ENCODE measurements around the gene RTN4RL2.

- TF ChIP-seq ZNF121 (CRISPR knock-in tag; IDR thresholded peaks at IDR 0.05) (no peak), FOXP1 (CRISPR knock-in tag; IDR thresholded peaks at IDR 0.05; ENCODE audit: borderline replicate concordance) (no peak), JUN (CRISPR knock-in tag; IDR thresholded peaks at IDR 0.05) (no peak), MAX (CRISPR knock-in tag; IDR thresholded peaks at IDR 0.05) (no peak), ATF2 (CRISPR knock-in tag; IDR thresholded peaks at IDR 0.05; ENCODE audit: borderline replicate concordance, low read depth) (no peak), ZNF416 (CRISPR knock-in tag; IDR thresholded peaks at IDR 0.05) (no peak), CDX4 (CRISPR knock-in tag; IDR thresholded peaks at IDR 0.05; ENCODE audit: borderline replicate concordance) (no peak)
- TF ChIP-seq, protein P1, sequence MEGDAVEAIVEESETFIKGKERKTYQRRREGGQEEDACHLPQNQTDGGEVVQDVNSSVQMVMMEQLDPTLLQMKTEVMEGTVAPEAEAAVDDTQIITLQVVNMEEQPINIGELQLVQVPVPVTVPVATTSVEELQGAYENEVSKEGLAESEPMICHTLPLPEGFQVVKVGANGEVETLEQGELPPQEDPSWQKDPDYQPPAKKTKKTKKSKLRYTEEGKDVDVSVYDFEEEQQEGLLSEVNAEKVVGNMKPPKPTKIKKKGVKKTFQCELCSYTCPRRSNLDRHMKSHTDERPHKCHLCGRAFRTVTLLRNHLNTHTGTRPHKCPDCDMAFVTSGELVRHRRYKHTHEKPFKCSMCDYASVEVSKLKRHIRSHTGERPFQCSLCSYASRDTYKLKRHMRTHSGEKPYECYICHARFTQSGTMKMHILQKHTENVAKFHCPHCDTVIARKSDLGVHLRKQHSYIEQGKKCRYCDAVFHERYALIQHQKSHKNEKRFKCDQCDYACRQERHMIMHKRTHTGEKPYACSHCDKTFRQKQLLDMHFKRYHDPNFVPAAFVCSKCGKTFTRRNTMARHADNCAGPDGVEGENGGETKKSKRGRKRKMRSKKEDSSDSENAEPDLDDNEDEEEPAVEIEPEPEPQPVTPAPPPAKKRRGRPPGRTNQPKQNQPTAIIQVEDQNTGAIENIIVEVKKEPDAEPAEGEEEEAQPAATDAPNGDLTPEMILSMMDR (IDR thresholded peaks at IDR 0.05) = no peak
Measured at GRCh38 chr11:57474017-57474802, 13.9 kb downstream of the RTN4RL2 start.

Measured in WTC11 (cell line).